Mesothelial cell of epicardium (in vitro differentiated cells): ENCODE measurements around the gene METRN. TPM values are rescaled to one million over a fixed set of nuclear protein-coding genes. Genes with fewer than 3 reads are reported as not detected.

Source experiments
- DNase-seq, 2 experiments: peaks; one replicate each; pipeline ENCODE4 v3.0.0; 2021; ENCODE audit warnings: low spot score in 2 of 2; ENCODE audit not compliant: unreplicated experiment in 2 of 2
- H3K27ac Mint-ChIP-seq: 2 replicates; pipeline ENCODE4 v1.8.0; 2021; ENCODE audit warnings: mixed read lengths
- H3K27me3 Mint-ChIP-seq: 2 replicates; pipeline ENCODE4 v1.8.0; 2021; ENCODE audit warnings: low read depth, mixed read lengths
- H3K36me3 Mint-ChIP-seq: 2 replicates; pipeline ENCODE4 v1.8.0; 2021; ENCODE audit warnings: mixed read lengths
- H3K4me1 Mint-ChIP-seq: 2 replicates; pipeline ENCODE4 v1.8.0; 2021; ENCODE audit warnings: mixed read lengths
- H3K4me3 Mint-ChIP-seq: 2 replicates; pipeline ENCODE4 v1.8.0; 2021; ENCODE audit warnings: mild to moderate bottlenecking, moderate library complexity, mixed read lengths
- H3K9me3 Mint-ChIP-seq: 2 replicates; pipeline ENCODE4 v1.8.0; 2021; ENCODE audit warnings: mixed read lengths
- total RNA-seq: library from RNA; stranded (reverse); gene quantifications from 3 replicates; pipeline ENCODE4 v1.2.1, GENCODE V29; 2021
- TF ChIP-seq, protein P1 (sequence below): fragments of 200-600 bp; sonication (generic); IDR thresholded peaks from one replicate; pipeline ENCODE4 v1.5.0; 2021; ENCODE audit warnings: antibody characterized with exemption; ENCODE audit not compliant: unreplicated experiment

METRN gene
- total RNA-seq, 1 donor from 2014 or later, result 15.1 TPM

DNA sequence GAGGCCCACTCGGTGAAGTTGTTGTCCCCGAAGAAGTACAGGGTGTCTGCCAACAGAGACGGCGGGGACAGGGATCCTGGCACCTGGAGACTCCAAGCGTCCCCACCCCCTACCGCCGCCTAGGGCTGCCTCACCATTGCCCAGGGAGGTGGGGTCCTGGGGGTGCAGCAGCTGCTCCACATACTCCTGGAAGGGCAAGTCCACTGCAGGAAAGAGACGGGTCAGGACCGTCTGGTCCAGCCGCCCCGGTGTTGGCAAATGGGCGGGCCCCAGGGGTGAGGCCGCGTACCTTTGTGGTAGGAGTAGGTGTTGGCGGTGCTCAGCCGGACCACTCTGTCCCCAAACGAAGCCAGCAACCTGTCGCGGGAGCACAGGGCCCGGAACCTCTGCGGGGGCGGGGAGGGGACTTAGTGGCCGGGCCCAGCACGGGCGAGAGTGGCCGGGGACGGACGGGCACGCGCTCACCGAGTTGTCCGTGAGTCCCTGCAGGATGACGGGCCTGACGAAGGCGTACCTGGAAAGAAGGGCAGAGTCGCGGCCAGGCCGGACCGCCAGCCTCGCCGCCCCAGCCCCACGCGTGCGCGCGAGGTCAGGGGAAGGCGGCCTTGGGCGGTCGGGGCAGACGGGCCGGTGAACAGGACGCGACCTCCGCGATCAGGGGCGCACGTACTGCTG is 31.4 kb upstream of the METRN start:
- Mint-ChIP-seq H3K9me3 (no peaks in the 10 kb centered on the region), H3K27ac (peak overlapping the region; percentile 84), H3K4me3 (peak overlapping the region; percentile 78), H3K27me3 (no peaks in the 10 kb centered on the region), H3K4me1 (peaks cover 20% of the 10 kb centered on the region), H3K36me3 (peaks cover 11% of the 10 kb centered on the region)
- DNase-seq, result no peak
- TF ChIP-seq, protein P1, sequence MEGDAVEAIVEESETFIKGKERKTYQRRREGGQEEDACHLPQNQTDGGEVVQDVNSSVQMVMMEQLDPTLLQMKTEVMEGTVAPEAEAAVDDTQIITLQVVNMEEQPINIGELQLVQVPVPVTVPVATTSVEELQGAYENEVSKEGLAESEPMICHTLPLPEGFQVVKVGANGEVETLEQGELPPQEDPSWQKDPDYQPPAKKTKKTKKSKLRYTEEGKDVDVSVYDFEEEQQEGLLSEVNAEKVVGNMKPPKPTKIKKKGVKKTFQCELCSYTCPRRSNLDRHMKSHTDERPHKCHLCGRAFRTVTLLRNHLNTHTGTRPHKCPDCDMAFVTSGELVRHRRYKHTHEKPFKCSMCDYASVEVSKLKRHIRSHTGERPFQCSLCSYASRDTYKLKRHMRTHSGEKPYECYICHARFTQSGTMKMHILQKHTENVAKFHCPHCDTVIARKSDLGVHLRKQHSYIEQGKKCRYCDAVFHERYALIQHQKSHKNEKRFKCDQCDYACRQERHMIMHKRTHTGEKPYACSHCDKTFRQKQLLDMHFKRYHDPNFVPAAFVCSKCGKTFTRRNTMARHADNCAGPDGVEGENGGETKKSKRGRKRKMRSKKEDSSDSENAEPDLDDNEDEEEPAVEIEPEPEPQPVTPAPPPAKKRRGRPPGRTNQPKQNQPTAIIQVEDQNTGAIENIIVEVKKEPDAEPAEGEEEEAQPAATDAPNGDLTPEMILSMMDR, result no peak

DNA sequence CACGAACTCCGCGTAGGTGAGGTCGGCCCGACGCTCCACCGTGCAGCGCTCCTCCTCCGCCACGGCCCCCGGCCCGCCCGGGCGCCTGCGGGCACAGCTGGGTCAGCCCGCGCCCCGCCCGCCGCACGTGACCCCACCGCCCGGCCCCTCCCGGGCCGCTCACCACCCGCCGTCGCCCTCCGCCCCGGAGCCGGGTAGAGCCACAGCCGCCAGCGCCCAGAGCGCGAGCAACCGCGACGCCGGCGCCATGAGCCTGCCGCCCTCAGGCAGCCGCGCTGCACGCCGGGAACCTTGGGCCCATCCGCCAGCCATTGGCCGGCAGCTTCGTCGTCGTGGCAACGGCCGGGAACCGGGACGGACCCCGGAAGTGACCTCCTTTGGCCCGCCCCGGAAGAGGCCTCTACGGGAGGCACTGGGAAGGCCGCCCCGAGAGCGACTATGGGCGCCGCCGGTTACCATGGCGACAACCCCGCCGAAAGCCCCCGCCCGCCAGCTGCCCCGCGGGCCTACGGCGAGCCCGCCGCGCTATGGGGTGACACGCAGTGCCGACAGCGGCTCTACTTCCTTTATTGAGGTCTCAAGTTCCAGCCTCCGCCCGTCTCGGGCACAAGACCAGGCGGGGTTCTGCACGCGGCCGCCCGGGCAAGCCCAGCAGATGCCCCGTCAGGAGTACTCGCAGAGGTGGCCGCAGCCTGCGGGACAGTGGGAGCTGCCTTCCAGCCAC is 30.7 kb upstream of the METRN start, which contains the start of gene JMJD8:
TSS of gene JMJD8 (minus strand) at position 264 of the 724 bp plus-strand sequence. CDS start at position 249, 15 bp downstream.
- peak within 1 kb of the TSS; percentile 84 for H3K27ac Mint-ChIP-seq
- DNase-seq, result peak; percentile 91 to 94
- H3K4me1 Mint-ChIP-seq, result peaks cover 23% of the 10 kb centered on the region

DNA sequence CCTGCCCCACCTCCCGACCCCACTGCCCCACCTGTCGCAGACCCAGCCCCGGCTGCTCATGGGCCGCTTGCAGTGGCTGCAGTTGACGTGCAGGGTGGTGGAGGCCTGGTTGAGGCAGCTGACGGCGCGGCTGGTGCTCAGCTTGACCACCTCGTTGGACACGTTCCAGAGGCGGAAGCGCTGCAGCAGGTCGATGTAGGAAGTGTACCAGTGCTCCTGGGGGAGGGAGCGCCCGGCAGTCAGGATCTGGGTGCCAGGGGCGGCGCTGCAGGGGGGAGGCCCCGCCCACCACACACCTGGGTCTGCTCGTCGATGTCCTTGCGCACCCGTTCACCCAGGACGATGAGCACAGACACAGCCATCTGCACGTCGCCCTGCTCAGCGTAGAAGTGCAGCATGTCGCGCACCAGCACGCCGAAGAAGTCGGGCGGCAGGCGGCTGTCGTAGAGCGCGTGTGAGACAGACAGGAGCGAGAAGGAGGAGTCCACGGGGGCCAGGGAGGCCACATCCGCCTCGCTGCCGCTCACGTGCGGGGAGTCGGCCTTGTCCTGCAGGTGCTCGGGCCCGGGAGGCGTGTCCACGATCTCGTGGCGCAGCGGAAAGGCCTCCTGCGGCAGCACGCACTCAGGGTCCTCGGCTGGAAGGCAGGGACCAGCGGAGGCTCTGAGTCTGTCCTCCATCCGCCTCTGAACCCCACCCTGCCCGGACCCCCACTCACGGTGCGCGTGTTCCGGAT is 29.8 kb upstream of the METRN start:
- TF ChIP-seq, protein P1, result no peak
- H3K9me3 Mint-ChIP-seq, result no peaks in the 10 kb centered on the region
- peaks cover 29% of the 10 kb centered on the region for H3K4me1 Mint-ChIP-seq
- DNase-seq, result no peak
- H3K36me3 Mint-ChIP-seq, result peaks cover 11% of the 10 kb centered on the region
- H3K4me3 Mint-ChIP-seq, result no peak overlapping the region
- H3K27me3 Mint-ChIP-seq, result no peaks in the 10 kb centered on the region
- no peak overlapping the region for H3K27ac Mint-ChIP-seq

More for the DNA sequence above, 30.7 kb upstream of the METRN start, which contains the start of gene JMJD8:
- Mint-ChIP-seq H3K27me3 (no peaks in the 10 kb centered on the region), H3K9me3 (no peaks in the 10 kb centered on the region), H3K36me3 (peaks cover 11% of the 10 kb centered on the region), H3K4me3 (peak within 1 kb of the TSS; percentile 78)
- TF ChIP-seq, protein P1, result no peak

DNA sequence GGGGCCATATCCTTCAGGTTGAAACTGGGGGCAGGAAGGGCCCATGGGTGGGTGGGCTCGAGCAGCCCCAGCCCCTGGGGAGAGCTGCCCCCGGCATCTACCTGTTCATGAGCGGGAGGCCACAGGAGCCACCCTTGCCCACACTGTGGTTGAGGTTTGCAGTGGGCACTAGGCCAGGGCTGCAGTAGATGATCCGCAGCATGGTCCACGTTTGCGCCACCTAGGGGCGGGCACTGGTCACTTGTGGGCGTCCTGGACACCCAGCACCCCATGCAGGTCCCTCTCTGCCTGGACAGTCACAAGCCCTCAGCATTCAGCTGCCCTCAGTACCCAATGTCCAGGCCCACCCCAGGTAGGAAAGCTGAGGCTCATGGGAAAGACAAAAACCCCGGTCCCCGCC is 29.0 kb upstream of the METRN start:
- Mint-ChIP-seq H3K9me3 (no peaks in the 10 kb centered on the region), H3K4me1 (peaks cover 29% of the 10 kb centered on the region), H3K4me3 (peak overlapping the region; percentile 30), H3K27ac (no peak overlapping the region), H3K27me3 (peaks cover 4% of the 10 kb centered on the region), H3K36me3 (peaks cover 11% of the 10 kb centered on the region)
- DNase-seq, result no peak
- TF ChIP-seq, protein P1, result peak; percentile 27

DNA sequence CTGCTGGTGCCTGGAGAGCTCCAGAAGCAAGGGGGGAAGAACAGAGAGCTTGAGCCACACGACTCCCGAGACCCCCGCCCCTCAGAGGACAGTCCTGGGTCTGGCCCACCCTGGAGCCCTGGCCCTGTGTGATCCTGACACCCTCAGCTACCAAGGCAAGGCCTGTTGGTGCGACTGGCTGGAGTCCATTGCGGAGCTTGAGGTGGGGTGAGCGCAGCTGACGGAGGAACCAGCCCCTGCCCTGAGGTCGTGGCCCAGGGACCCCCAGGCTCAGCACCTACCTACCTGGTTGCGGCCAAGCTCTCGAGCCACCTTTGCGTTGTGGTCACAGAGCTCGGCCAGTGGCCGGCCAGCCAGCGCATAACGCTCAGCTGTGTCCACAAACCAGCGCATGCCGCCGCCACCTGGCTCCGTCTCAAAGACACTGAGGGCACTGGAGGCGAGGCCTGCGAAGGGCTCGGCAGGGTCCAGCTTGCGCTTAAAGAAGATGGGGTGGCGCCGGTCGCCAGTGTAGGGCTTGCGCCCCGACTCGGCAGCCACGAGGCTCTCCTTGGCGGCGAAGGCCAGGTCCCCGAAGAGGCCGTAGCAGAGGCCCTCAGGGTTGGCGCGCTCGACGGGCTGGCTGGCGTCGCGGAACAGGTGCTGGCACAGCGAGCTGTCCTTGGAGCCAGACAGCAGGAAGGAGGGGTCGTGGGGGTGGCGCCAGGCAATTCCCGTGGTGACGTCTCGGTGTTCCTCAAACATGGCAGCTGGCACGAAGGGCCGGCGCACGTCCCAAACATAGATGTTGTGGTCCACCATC is 28.3 kb upstream of the METRN start:
- Mint-ChIP-seq H3K4me3 (peak overlapping the region; percentile 30), H3K36me3 (peaks cover 10% of the 10 kb centered on the region), H3K9me3 (no peaks in the 10 kb centered on the region), H3K4me1 (peaks cover 22% of the 10 kb centered on the region), H3K27ac (no peak overlapping the region), H3K27me3 (peaks cover 11% of the 10 kb centered on the region)
- DNase-seq, result no peak
- TF ChIP-seq, protein P1, result no peak
